HEK293 (cell line): Measurements from ENCODE around the gene HRH2.

Experiments used
- CTCF ChIA-PET: fragments of 350-600 bp; formaldehyde crosslinking; extraction: SDS; loops from one replicate; lab custom pipeline; 2021; ENCODE audit warnings: antibody characterized with exemption; lab: Yijun Ruan, JAX
- POLR2A ChIA-PET: fragments of 300-600 bp; formaldehyde crosslinking; extraction: SDS; loops from one replicate; lab custom pipeline; 2020; ENCODE audit warnings: antibody characterized with exemption, inconsistent platforms; lab: Yijun Ruan, JAX
- H3K27ac ChIP-seq: fragments of 200-500 bp; sonication (Bioruptor generic); 2 replicates; pipeline ENCODE4 v1.5.1; 2014; ENCODE audit warnings: low read depth, low read length, control low read depth, inconsistent platforms; ENCODE audit errors: extremely low read depth
- H3K36me3 ChIP-seq, 2 experiments: fragments of 200-500 bp in 1 of 2; sonication (Bioruptor generic) in 1 of 2; 1 replicate in 1 of 2; 2 replicates in 1 of 2; pipeline ENCODE4 v1.5.1; 2014 to 2017; ENCODE audit warnings: inconsistent platforms in 2 of 2, low read length in 2 of 2; ENCODE audit not compliant: control insufficient read depth in 2 of 2, insufficient read depth in 1 of 2
- H3K4me1 ChIP-seq: fragments of 200-500 bp; sonication (Bioruptor generic); 2 replicates; pipeline ENCODE4 v1.5.1; 2014; ENCODE audit warnings: mild to moderate bottlenecking, low read length, inconsistent platforms; ENCODE audit not compliant: control insufficient read depth, insufficient read depth
- H3K4me3 ChIP-seq: 2 replicates; pipeline ENCODE4 v1.5.1; 2011; ENCODE audit warnings: low read depth, mild to moderate bottlenecking, control low read depth, low read length, moderate library complexity
- H3K9me3 ChIP-seq: fragments of 200-500 bp; sonication (Bioruptor generic); 2 replicates; pipeline ENCODE4 v1.5.1; 2014; ENCODE audit warnings: low read depth, low read length, inconsistent platforms; ENCODE audit not compliant: control insufficient read depth, insufficient read depth
- ZNF184 ChIP-seq: fragments of 450-650 bp; IDR thresholded peaks from 2 replicates; pipeline ENCODE4 v1.5.1; 2018; ENCODE audit warnings: missing biosample characterization, mild to moderate bottlenecking, missing genetic modification characterization
- ZNF302 ChIP-seq: fragments of 450-650 bp; formaldehyde crosslinking; IDR thresholded peaks from 2 replicates; pipeline ENCODE4 v1.5.1; 2016; ENCODE audit warnings: missing biosample characterization, missing genetic modification characterization, low read depth
- ZNF324 ChIP-seq: fragments of 450-650 bp; formaldehyde crosslinking; IDR thresholded peaks from 2 replicates; pipeline ENCODE4 v1.5.1; 2016; ENCODE audit warnings: missing biosample characterization, missing genetic modification characterization
- ZNF610 ChIP-seq: fragments of 450-650 bp; formaldehyde crosslinking; IDR thresholded peaks from 2 replicates; pipeline ENCODE4 v1.5.1; 2016; ENCODE audit warnings: missing biosample characterization, missing genetic modification characterization, borderline replicate concordance
- ZNF658 ChIP-seq: fragments of 450-650 bp; formaldehyde crosslinking; IDR thresholded peaks from 2 replicates; pipeline ENCODE4; 2016; ENCODE audit warnings: missing biosample characterization, missing genetic modification characterization
- ZNF664 ChIP-seq: fragments of 450-650 bp; formaldehyde crosslinking; IDR thresholded peaks from 2 replicates; pipeline ENCODE4 v1.5.1; 2016; ENCODE audit warnings: missing biosample characterization, missing genetic modification characterization
- ZNF768 ChIP-seq: fragments of 450-650 bp; formaldehyde crosslinking; IDR thresholded peaks from 2 replicates; pipeline ENCODE4 v1.5.1; 2018; ENCODE audit warnings: missing biosample characterization, mild to moderate bottlenecking, missing genetic modification characterization
- ZNF776 ChIP-seq: fragments of 450-650 bp; formaldehyde crosslinking; IDR thresholded peaks from 2 replicates; pipeline ENCODE4 v1.5.0; 2017; ENCODE audit warnings: missing biosample characterization, missing genetic modification characterization, borderline replicate concordance
- TF ChIP-seq, protein P1 (sequence below): fragments of 450-650 bp; formaldehyde crosslinking; IDR thresholded peaks from 2 replicates; pipeline ENCODE4 v1.5.1; 2017; ENCODE audit warnings: missing biosample characterization, mild to moderate bottlenecking, missing genetic modification characterization, moderate library complexity
- TF ChIP-seq, protein P2 (sequence below): fragments of 450-650 bp; formaldehyde crosslinking; optimal IDR thresholded peaks from 2 replicates; pipeline ENCODE3; 2016; ENCODE audit warnings: missing biosample characterization, mild to moderate bottlenecking, missing genetic modification characterization
- TF ChIP-seq, protein P3 (sequence below): sonication (generic); formaldehyde crosslinking; IDR thresholded peaks from 2 replicates; pipeline ENCODE4 v1.8.1; 2022; ENCODE audit warnings: mild to moderate bottlenecking, moderate library complexity, missing genetic modification reagents
- TF ChIP-seq, protein P4 (sequence below): fragments of 450-650 bp; formaldehyde crosslinking; IDR thresholded peaks from 2 replicates; pipeline ENCODE4 v1.5.1; 2016; ENCODE audit warnings: missing biosample characterization, missing genetic modification characterization
- TF ChIP-seq, protein P5 (sequence below): fragments of 450-650 bp; formaldehyde crosslinking; IDR thresholded peaks from 2 replicates; pipeline ENCODE4 v1.5.1; 2017; ENCODE audit warnings: missing biosample characterization, missing genetic modification characterization
- TF ChIP-seq, protein P6 (sequence below): fragments of 450-650 bp; formaldehyde crosslinking; IDR thresholded peaks from 2 replicates; pipeline ENCODE4 v1.5.1; 2016; ENCODE audit warnings: missing biosample characterization, missing genetic modification characterization

HRH2 gene

DNA sequence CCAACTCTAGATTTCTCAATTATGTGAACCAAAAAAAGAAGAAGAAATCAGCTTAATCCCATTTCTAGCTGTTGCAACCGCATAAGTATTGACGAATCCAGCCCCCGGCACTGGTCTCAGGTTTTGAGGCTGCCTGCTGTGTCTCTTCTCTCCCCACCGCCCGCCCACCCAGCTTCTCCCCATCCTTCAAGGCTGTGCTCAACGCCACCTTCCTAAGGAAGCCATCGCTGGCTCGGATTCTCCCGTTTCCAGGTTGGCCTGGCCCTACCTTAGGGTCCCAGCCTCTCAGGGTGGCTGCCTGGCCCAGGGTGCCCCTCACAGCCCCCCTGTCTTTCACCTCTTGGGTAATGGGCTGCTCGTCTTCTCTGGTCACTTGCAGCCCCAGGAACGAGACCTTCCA, 77.8 kb downstream of the HRH2 start:
- H3K4me3 ChIP-seq = no peak overlapping the region
- H3K9me3 ChIP-seq = no peaks in the 10 kb centered on the region

DNA sequence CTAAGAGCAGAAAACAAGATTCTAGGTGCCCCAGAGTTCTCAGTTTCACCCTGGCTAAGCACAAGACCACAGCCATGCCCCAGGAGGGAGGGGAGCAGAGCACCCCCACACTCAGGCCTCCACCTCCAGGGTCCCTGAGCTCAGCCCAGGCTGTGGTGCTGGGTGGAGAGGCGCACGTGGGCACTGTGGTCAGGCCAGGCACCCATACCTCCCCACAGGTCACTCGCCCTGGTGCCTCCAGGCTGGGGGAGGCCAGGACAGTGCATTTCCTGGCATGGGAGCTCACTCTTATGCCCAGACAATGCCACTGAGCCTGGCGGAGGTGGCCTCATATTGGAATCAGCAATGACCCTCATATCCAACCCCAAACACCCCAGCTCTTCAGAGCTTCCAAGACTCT, 78.8 kb downstream of the HRH2 start:
- TF ChIP-seq ZNF658 (tag by site-specific recombination) (no peak), ZNF184 (tag by site-specific recombination) (no peak), ZNF610 (no peak), ZNF768 (tag by site-specific recombination) (no peak), ZNF324 (no peak), ZNF664 (tag by site-specific recombination) (no peak)
- TF ChIP-seq, protein P1, sequence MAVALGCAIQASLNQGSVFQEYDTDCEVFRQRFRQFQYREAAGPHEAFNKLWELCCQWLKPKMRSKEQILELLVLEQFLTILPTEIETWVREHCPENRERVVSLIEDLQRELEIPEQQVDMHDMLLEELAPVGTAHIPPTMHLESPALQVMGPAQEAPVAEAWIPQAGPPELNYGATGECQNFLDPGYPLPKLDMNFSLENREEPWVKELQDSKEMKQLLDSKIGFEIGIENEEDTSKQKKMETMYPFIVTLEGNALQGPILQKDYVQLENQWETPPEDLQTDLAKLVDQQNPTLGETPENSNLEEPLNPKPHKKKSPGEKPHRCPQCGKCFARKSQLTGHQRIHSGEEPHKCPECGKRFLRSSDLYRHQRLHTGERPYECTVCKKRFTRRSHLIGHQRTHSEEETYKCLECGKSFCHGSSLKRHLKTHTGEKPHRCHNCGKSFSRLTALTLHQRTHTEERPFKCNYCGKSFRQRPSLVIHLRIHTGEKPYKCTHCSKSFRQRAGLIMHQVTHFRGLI (tag by site-specific recombination) = no peak
- TF ChIP-seq, protein P2, sequence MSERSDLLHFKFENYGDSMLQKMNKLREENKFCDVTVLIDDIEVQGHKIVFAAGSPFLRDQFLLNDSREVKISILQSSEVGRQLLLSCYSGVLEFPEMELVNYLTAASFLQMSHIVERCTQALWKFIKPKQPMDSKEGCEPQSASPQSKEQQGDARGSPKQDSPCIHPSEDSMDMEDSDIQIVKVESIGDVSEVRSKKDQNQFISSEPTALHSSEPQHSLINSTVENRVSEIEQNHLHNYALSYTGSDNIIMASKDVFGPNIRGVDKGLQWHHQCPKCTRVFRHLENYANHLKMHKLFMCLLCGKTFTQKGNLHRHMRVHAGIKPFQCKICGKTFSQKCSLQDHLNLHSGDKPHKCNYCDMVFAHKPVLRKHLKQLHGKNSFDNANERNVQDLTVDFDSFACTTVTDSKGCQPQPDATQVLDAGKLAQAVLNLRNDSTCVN = no peak
- TF ChIP-seq, protein P3, sequence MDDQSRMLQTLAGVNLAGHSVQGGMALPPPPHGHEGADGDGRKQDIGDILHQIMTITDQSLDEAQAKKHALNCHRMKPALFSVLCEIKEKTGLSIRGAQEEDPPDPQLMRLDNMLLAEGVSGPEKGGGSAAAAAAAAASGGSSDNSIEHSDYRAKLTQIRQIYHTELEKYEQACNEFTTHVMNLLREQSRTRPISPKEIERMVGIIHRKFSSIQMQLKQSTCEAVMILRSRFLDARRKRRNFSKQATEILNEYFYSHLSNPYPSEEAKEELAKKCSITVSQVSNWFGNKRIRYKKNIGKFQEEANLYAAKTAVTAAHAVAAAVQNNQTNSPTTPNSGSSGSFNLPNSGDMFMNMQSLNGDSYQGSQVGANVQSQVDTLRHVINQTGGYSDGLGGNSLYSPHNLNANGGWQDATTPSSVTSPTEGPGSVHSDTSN = no peak
- TF ChIP-seq, all 188 proteins: peak for 0
- CTCF ChIA-PET = no interaction called here
- H3K4me3 ChIP-seq = no peak overlapping the region

More for the DNA sequence above, 77.8 kb downstream of the HRH2 start:
- no peaks in the 10 kb centered on the region for H3K4me1 ChIP-seq
- TF ChIP-seq ZNF776 (no peak), ZNF302 (no peak), ZNF184 (tag by site-specific recombination) (no peak)
- TF ChIP-seq, protein P4, sequence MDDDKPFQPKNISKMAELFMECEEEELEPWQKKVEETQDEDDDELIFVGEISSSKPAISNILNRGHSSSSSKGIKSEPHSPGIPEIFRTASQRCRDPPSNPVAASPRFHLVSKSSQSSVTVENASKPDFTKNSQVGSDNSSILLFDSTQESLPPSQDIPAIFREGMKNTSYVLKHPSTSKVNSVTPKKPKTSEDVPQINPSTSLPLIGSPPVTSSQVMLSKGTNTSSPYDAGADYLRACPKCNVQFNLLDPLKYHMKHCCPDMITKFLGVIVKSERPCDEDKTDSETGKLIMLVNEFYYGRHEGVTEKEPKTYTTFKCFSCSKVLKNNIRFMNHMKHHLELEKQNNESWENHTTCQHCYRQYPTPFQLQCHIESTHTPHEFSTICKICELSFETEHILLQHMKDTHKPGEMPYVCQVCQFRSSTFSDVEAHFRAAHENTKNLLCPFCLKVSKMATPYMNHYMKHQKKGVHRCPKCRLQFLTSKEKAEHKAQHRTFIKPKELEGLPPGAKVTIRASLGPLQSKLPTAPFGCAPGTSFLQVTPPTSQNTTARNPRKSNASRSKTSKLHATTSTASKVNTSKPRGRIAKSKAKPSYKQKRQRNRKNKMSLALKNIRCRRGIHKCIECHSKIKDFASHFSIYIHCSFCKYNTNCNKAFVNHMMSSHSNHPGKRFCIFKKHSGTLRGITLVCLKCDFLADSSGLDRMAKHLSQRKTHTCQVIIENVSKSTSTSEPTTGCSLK (tag by site-specific recombination) = no peak
- TF ChIP-seq, protein P5, sequence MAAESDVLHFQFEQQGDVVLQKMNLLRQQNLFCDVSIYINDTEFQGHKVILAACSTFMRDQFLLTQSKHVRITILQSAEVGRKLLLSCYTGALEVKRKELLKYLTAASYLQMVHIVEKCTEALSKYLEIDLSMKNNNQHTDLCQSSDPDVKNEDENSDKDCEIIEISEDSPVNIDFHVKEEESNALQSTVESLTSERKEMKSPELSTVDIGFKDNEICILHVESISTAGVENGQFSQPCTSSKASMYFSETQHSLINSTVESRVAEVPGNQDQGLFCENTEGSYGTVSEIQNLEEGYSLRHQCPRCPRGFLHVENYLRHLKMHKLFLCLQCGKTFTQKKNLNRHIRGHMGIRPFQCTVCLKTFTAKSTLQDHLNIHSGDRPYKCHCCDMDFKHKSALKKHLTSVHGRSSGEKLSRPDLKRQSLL (tag by site-specific recombination) = no peak
- TF ChIP-seq, protein P6, sequence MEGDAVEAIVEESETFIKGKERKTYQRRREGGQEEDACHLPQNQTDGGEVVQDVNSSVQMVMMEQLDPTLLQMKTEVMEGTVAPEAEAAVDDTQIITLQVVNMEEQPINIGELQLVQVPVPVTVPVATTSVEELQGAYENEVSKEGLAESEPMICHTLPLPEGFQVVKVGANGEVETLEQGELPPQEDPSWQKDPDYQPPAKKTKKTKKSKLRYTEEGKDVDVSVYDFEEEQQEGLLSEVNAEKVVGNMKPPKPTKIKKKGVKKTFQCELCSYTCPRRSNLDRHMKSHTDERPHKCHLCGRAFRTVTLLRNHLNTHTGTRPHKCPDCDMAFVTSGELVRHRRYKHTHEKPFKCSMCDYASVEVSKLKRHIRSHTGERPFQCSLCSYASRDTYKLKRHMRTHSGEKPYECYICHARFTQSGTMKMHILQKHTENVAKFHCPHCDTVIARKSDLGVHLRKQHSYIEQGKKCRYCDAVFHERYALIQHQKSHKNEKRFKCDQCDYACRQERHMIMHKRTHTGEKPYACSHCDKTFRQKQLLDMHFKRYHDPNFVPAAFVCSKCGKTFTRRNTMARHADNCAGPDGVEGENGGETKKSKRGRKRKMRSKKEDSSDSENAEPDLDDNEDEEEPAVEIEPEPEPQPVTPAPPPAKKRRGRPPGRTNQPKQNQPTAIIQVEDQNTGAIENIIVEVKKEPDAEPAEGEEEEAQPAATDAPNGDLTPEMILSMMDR = no peak
- H3K27ac ChIP-seq = no peak overlapping the region
- H3K36me3 ChIP-seq = no peaks in the 10 kb centered on the region
- CTCF ChIA-PET = interaction anchor here (0.7 kb wide), 1 partner anchor 32 kb away, joined by 3 read pairs; no protein-coding TSS in a partner anchor
- POLR2A ChIA-PET = no interaction called here

More for the DNA sequence above, 78.8 kb downstream of the HRH2 start:
- Histone ChIP-seq H3K36me3 (no peaks in the 10 kb centered on the region), H3K27ac (no peak overlapping the region), H3K4me1 (no peaks in the 10 kb centered on the region), H3K9me3 (no peaks in the 10 kb centered on the region)
- POLR2A ChIA-PET = no interaction called here
